Measurements from ENCODE around the gene DDTL.

DNA sequence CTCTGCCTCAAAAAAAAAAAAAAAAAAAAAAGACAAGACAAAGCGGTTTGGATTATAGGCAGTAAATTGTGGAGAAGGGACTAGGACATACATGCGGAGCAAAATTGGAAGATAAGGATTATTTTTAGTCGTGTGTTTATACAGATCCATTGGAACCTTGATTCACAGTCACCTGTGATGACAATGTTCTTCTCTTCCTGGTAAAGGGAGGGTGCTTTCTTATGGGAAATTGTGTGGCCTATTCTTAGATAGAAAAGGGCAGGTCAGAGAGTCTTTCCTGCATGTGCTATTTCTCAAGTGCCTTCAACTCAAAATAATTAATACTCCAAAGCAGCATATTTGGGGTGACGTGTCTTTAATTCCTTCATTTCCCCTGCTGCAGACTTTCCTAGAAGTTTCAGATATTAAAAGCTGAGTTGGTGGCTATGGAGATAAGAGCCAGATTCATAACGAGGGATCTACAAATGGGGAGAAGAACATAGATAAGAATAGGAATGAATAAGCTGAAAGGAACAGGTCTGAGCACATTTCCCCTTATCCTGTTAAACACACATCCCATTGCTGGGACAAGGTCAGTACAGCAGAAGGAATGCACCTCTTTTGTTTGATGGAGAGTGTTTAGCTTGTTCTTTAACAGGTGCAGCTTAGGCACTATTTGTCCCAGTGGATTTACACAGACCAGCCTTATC lies 28.2 kb upstream of the DDTL start:
- TF ChIP-seq, protein P1, sequence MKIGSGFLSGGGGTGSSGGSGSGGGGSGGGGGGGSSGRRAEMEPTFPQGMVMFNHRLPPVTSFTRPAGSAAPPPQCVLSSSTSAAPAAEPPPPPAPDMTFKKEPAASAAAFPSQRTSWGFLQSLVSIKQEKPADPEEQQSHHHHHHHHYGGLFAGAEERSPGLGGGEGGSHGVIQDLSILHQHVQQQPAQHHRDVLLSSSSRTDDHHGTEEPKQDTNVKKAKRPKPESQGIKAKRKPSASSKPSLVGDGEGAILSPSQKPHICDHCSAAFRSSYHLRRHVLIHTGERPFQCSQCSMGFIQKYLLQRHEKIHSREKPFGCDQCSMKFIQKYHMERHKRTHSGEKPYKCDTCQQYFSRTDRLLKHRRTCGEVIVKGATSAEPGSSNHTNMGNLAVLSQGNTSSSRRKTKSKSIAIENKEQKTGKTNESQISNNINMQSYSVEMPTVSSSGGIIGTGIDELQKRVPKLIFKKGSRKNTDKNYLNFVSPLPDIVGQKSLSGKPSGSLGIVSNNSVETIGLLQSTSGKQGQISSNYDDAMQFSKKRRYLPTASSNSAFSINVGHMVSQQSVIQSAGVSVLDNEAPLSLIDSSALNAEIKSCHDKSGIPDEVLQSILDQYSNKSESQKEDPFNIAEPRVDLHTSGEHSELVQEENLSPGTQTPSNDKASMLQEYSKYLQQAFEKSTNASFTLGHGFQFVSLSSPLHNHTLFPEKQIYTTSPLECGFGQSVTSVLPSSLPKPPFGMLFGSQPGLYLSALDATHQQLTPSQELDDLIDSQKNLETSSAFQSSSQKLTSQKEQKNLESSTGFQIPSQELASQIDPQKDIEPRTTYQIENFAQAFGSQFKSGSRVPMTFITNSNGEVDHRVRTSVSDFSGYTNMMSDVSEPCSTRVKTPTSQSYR (CRISPR knock-in tag; IDR thresholded peaks at IDR 0.05), result no peak
- no peak for TF ChIP-seq ELF4 (CRISPR knock-in tag; IDR thresholded peaks at IDR 0.05; ENCODE audit: low read depth)
- TF ChIP-seq KAT7 (CRISPR knock-in tag; IDR thresholded peaks at IDR 0.05; ENCODE audit: borderline replicate concordance), result no peak
